PC-9 (cell line): ENCODE data around the gene CLCF1.

Source experiments
- CTCF ChIP-seq: fragments of 200-600 bp; sonication (generic); conservative IDR thresholded peaks from 2 replicates; pipeline ENCODE4 v1.6.1; 2017; ENCODE audit warnings: mixed run types, antibody characterized with exemption, mild to moderate bottlenecking, moderate library complexity
- EZH2 ChIP-seq: fragments of 200-600 bp; sonication (generic); IDR thresholded peaks from 2 replicates; pipeline ENCODE4 v1.8.0; 2017; ENCODE audit warnings: antibody characterized with exemption, low read depth

- TF ChIP-seq CTCF (no peak), EZH2 (no peak)
Observed at GRCh38 chr11:67376063-67376820, 2.8 kb upstream of the CLCF1 start.
